ENCODE measurements around the gene ERO1A.

DNA sequence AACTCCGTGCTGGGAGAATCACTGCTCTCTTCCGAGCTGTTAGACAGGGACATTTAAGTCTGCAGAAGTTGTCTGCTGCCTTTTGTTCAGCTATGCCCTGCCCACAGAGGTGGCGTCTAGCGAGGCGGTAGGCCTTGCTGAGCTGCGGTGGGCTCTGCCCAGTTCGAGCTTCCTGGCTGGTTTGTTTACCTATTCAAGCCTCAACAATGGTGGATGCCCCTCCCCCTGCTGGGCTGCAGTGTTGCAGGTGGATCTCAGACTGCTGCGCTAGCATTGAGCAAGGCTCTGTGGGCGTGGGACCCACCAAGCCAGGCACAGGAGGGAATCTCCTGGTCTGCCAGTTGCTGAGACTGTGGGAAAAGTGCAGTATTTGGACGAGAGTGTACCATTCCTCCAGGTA lies 99.0 kb downstream of the ERO1A start:
- TF ChIP-seq TP53 (CRISPR knock-in tag; IDR thresholded peaks at IDR 0.05) (no peak), NR1H2 (CRISPR knock-in tag; IDR thresholded peaks at IDR 0.05) (no peak), CTCF (IDR thresholded peaks at IDR 0.05) (no peak), RELA (CRISPR knock-in tag; IDR thresholded peaks at IDR 0.05; ENCODE audit: borderline replicate concordance) (no peak), SP1 (CRISPR knock-in tag; conservative IDR thresholded peaks at IDR 0.05) (no peak), ZBTB21 (CRISPR knock-in tag; IDR thresholded peaks at IDR 0.05; ENCODE audit: borderline replicate concordance) (no peak), ATF3 (CRISPR knock-in tag; conservative IDR thresholded peaks at IDR 0.05) (no peak), ESRRA (CRISPR knock-in tag; IDR thresholded peaks at IDR 0.05; ENCODE audit: borderline replicate concordance) (no peak), CREM (CRISPR knock-in tag; IDR thresholded peaks at IDR 0.05) (no peak)
- TF ChIP-seq, protein P1, sequence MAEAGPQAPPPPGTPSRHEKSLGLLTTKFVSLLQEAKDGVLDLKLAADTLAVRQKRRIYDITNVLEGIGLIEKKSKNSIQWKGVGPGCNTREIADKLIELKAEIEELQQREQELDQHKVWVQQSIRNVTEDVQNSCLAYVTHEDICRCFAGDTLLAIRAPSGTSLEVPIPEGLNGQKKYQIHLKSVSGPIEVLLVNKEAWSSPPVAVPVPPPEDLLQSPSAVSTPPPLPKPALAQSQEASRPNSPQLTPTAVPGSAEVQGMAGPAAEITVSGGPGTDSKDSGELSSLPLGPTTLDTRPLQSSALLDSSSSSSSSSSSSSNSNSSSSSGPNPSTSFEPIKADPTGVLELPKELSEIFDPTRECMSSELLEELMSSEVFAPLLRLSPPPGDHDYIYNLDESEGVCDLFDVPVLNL (CRISPR knock-in tag; IDR thresholded peaks at IDR 0.05; ENCODE audit: borderline replicate concordance, low read depth), result no peak
- TF ChIP-seq, protein P2, sequence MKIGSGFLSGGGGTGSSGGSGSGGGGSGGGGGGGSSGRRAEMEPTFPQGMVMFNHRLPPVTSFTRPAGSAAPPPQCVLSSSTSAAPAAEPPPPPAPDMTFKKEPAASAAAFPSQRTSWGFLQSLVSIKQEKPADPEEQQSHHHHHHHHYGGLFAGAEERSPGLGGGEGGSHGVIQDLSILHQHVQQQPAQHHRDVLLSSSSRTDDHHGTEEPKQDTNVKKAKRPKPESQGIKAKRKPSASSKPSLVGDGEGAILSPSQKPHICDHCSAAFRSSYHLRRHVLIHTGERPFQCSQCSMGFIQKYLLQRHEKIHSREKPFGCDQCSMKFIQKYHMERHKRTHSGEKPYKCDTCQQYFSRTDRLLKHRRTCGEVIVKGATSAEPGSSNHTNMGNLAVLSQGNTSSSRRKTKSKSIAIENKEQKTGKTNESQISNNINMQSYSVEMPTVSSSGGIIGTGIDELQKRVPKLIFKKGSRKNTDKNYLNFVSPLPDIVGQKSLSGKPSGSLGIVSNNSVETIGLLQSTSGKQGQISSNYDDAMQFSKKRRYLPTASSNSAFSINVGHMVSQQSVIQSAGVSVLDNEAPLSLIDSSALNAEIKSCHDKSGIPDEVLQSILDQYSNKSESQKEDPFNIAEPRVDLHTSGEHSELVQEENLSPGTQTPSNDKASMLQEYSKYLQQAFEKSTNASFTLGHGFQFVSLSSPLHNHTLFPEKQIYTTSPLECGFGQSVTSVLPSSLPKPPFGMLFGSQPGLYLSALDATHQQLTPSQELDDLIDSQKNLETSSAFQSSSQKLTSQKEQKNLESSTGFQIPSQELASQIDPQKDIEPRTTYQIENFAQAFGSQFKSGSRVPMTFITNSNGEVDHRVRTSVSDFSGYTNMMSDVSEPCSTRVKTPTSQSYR (CRISPR knock-in tag; IDR thresholded peaks at IDR 0.05), result no peak
